ENCODE results near the gene RAPGEF5.

DNA sequence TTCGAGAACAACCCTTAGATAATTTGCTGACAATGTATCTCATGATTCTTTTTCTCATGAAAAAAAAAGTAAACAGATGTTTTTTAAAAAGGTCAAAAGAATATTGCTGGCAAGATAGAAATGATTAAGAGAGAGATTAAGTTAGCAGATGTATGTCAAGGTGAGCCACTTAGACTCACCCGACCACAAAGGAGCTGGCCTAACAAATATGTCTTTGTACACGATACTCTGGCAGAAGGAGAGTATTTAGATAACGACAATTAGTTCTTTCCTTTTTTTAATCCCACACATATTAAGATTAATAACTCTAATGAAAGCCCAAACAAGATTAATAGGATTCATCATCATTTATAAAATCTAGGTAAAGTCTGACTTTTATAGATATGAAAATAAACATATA is 156.7 kb downstream of the RAPGEF5 start:
- TF ChIP-seq, protein P1, sequence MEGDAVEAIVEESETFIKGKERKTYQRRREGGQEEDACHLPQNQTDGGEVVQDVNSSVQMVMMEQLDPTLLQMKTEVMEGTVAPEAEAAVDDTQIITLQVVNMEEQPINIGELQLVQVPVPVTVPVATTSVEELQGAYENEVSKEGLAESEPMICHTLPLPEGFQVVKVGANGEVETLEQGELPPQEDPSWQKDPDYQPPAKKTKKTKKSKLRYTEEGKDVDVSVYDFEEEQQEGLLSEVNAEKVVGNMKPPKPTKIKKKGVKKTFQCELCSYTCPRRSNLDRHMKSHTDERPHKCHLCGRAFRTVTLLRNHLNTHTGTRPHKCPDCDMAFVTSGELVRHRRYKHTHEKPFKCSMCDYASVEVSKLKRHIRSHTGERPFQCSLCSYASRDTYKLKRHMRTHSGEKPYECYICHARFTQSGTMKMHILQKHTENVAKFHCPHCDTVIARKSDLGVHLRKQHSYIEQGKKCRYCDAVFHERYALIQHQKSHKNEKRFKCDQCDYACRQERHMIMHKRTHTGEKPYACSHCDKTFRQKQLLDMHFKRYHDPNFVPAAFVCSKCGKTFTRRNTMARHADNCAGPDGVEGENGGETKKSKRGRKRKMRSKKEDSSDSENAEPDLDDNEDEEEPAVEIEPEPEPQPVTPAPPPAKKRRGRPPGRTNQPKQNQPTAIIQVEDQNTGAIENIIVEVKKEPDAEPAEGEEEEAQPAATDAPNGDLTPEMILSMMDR (IDR thresholded peaks at IDR 0.05): no peak
- TF ChIP-seq POLR2AphosphoS5 (IDR thresholded peaks at IDR 0.05): no peak
- TF ChIP-seq POLR2A (IDR thresholded peaks at IDR 0.05): no peak
